Fibroblast of lung (primary cell): Measurements from ENCODE around the gene FGF3. TPM values are rescaled to one million over a fixed set of nuclear protein-coding genes. Genes with fewer than 3 reads are reported as not detected.

Experiments
- DNase-seq, 2 donors: peaks; one replicate each; pipeline versions ENCODE4 v3.0.0 to v3.0.0-alpha.2; 2010; ENCODE audit warnings: low read depth in 2 of 2
- H2AFZ ChIP-seq: 2 replicates; pipeline ENCODE4 v1.5.1; 2012; ENCODE audit warnings: low read length, control low read depth, inconsistent platforms
- H3K27ac ChIP-seq: 2 replicates; pipeline ENCODE4 v1.5.1; 2011; ENCODE audit warnings: low read length, control low read depth; ENCODE audit not compliant: insufficient read depth
- H3K27me3 ChIP-seq: 2 replicates; pipeline ENCODE4 v1.5.1; 2011; ENCODE audit warnings: mild to moderate bottlenecking, low read length; ENCODE audit not compliant: control insufficient read depth, insufficient read depth
- H3K36me3 ChIP-seq: 2 replicates; pipeline ENCODE4 v1.5.1; 2011; ENCODE audit warnings: low read length; ENCODE audit not compliant: control insufficient read depth, insufficient read depth
- H3K4me1 ChIP-seq: 2 replicates; pipeline ENCODE4 v1.5.1; 2011; ENCODE audit warnings: low read length; ENCODE audit not compliant: control insufficient read depth, insufficient read depth; ENCODE audit errors: extremely low read depth
- H3K4me2 ChIP-seq: 2 replicates; pipeline ENCODE4 v1.5.1; 2011; ENCODE audit warnings: low read length, control low read depth; ENCODE audit not compliant: insufficient read depth; ENCODE audit errors: extremely low read depth
- H3K4me3 ChIP-seq, 4 experiments: fragments of 200-600 bp in 1 of 4; sonication (generic) in 1 of 4; replicated peaks in 1 of 4; 2 replicates each; pipeline ENCODE4 v1.5.1; 2011 to 2016; ENCODE audit warnings: low read length in 4 of 4, low read depth in 3 of 4, mild to moderate bottlenecking in 3 of 4, control low read depth in 2 of 4, inconsistent platforms in 1 of 4, mixed read lengths in 1 of 4; ENCODE audit not compliant: insufficient read depth in 1 of 4; ENCODE audit errors: control extremely low read depth in 1 of 4
- H3K79me2 ChIP-seq: 2 replicates; pipeline ENCODE4 v1.5.1; 2012; ENCODE audit warnings: mild to moderate bottlenecking, low read length, inconsistent platforms; ENCODE audit not compliant: control insufficient read depth, insufficient read depth
- H3K9ac ChIP-seq: 2 replicates; pipeline ENCODE4 v1.5.1; 2011; ENCODE audit warnings: mild to moderate bottlenecking, low read length, control low read depth; ENCODE audit not compliant: insufficient read depth
- H3K9me3 ChIP-seq: 2 replicates; pipeline ENCODE4 v1.5.1; 2012; ENCODE audit warnings: low read depth, low read length; ENCODE audit not compliant: control insufficient read depth, insufficient read depth
- H4K20me1 ChIP-seq: 2 replicates; pipeline ENCODE4 v1.5.1; 2011; ENCODE audit warnings: low read length; ENCODE audit not compliant: control insufficient read depth, insufficient read depth; ENCODE audit errors: extremely low read depth
- EZH2 ChIP-seq: IDR thresholded peaks from 2 replicates; pipeline ENCODE4 v1.5.1; 2012; ENCODE audit warnings: low read length, control low read depth, mild to moderate bottlenecking; ENCODE audit errors: missing control alignments
- polyA plus RNA-seq, 2 donors: library from polyadenylated mRNA; depleted of rRNA in 1 of 2; stranded (reverse) in 1 of 2; unstranded in 1 of 2; fragments of >200 nt; gene quantifications; 2 replicates each; pipeline ENCODE4 v1.2.1, GENCODE V29; 2011 to 2012; ENCODE audit warnings: missing spikeins in 1 of 2
- total RNA-seq: library from RNA; depleted of rRNA; stranded (reverse); fragments of >200 nt; gene quantifications from 2 replicates; pipeline ENCODE4 v1.2.1, GENCODE V29; 2014
- TF ChIP-seq, protein P1 (sequence below), 2 donors: IDR thresholded peaks in 1 of 2; conservative IDR thresholded peaks in 1 of 2; 1 replicate in 1 of 2; 2 replicates in 1 of 2; pipeline ENCODE4 v1.5.1; 2011 to 2012; ENCODE audit warnings: low read length in 2 of 2, control low read depth in 1 of 2, inconsistent platforms in 1 of 2, low read depth in 1 of 2, mild to moderate bottlenecking in 1 of 2

Gene FGF3
- total and polyA plus RNA-seq, 2 donors (not counting 1 experiment from before 2014, with no cell fraction given): not detected

DNA sequence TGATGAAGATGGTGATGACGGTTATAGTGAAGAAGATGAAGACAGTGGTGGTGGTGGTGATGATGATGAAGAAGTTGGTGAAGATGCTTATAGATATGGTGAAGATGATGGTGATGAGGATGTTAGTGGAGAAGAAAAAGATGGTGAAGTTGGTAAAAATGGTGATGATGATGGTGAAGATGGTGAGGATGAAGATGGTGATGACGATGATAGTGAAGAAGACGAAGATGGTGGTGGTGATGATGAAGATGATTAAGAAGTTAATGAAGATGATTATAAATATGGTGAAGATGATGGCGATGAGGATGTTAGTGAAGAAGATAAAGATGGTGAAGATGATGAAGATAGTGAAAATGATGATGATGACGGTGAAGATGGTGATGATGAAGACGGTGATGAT is 25.2 kb upstream of the FGF3 start:
- no peak overlapping the region for H3K4me2 ChIP-seq
- no peaks in the 10 kb centered on the region for H3K4me1 ChIP-seq
- no peaks in the 10 kb centered on the region for H3K79me2 ChIP-seq
- no peaks in the 10 kb centered on the region for H4K20me1 ChIP-seq
- no peak overlapping the region for H3K27ac ChIP-seq
- H3K27me3 ChIP-seq: peaks cover 4% of the 10 kb centered on the region
- H3K4me3 ChIP-seq: no peak overlapping the region
- H2AFZ ChIP-seq: no peak overlapping the region
- H3K9me3 ChIP-seq: no peaks in the 10 kb centered on the region
- no peaks in the 10 kb centered on the region for H3K36me3 ChIP-seq
- no peak overlapping the region for H3K9ac ChIP-seq
- DNase-seq: no peak
- TF ChIP-seq, protein P1, sequence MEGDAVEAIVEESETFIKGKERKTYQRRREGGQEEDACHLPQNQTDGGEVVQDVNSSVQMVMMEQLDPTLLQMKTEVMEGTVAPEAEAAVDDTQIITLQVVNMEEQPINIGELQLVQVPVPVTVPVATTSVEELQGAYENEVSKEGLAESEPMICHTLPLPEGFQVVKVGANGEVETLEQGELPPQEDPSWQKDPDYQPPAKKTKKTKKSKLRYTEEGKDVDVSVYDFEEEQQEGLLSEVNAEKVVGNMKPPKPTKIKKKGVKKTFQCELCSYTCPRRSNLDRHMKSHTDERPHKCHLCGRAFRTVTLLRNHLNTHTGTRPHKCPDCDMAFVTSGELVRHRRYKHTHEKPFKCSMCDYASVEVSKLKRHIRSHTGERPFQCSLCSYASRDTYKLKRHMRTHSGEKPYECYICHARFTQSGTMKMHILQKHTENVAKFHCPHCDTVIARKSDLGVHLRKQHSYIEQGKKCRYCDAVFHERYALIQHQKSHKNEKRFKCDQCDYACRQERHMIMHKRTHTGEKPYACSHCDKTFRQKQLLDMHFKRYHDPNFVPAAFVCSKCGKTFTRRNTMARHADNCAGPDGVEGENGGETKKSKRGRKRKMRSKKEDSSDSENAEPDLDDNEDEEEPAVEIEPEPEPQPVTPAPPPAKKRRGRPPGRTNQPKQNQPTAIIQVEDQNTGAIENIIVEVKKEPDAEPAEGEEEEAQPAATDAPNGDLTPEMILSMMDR (conservative IDR thresholded peaks at IDR 0.05 in 1 of 2, IDR thresholded peaks at IDR 0.05 in 1 of 2; ENCODE audit: low read depth in 1 of 2, low read length in 2 of 2): no peak
- no peak for TF ChIP-seq EZH2

DNA sequence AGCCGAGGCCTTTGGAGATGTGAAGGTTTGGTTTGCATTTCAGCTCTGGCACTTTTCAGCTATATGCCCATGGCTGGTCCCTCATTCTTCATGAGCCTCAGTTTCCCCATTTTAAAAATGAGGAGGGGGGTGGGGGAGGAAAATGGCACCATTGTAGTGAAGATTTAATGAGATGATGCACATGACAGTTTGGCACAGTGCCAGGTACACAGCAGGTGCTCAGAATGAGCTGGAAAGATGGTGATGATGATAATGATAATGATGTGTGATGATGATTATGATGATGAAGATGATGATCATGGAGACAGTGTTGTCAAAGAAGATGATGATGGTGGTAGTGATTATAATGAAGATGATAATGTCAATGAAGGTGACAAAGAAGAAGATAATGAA is 24.3 kb upstream of the FGF3 start:
- TF ChIP-seq EZH2: no peak
- TF ChIP-seq, protein P1 (conservative IDR thresholded peaks at IDR 0.05 in 1 of 2, IDR thresholded peaks at IDR 0.05 in 1 of 2; ENCODE audit: low read depth in 1 of 2, low read length in 2 of 2): no peak
- Histone ChIP-seq H3K27me3 (peaks cover 4% of the 10 kb centered on the region), H3K27ac (no peak overlapping the region), H3K4me3 (no peak overlapping the region), H3K4me2 (no peak overlapping the region), H3K9ac (no peak overlapping the region), H3K9me3 (no peaks in the 10 kb centered on the region), H4K20me1 (no peaks in the 10 kb centered on the region), H2AFZ (no peak overlapping the region), H3K4me1 (no peaks in the 10 kb centered on the region), H3K79me2 (no peaks in the 10 kb centered on the region), H3K36me3 (no peaks in the 10 kb centered on the region)
- no peak for DNase-seq

DNA sequence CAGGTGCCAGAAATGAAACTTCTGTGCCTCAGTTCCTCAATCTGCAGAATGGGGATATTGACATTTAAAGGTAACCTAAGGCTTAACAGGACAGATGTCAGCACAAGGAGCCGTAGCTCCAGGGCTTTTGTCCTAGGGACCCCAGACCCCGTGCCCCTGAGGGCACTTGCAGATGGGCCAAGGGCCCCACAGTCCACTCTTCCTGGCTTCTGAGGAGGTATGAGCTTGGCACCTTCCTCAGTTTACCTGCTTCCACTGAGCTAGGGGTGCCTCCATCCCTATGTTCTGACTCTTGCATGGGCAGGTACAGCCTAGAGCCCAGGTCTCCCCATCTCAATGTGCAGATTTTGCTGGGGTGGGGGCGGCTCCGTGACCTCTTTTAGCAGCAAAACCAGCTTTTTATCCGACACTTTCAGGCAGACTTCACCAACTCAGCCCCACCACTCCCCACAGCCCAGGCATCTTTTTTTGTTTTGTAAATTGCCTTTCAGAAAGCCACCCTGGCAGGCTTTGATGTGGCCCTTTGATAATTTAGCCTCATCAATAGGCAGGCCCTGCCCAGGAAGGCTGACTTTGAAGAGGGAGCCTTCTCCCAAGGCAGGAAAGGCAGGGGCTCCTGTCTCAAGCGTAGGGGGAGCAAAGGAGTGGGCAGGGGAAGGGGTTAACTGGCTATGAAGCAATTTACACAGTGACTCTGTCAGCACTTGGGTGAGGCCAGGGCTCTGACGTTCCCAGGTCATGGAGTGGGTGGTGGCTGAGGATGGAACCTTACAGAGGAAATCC is 23.7 kb upstream of the FGF3 start:
- Histone ChIP-seq H3K27me3 (peaks cover 4% of the 10 kb centered on the region), H3K4me1 (no peaks in the 10 kb centered on the region), H3K9me3 (no peaks in the 10 kb centered on the region), H4K20me1 (no peaks in the 10 kb centered on the region), H3K9ac (no peak overlapping the region), H3K4me2 (no peak overlapping the region), H3K79me2 (no peaks in the 10 kb centered on the region), H3K4me3 (no peak overlapping the region), H2AFZ (no peak overlapping the region), H3K27ac (no peak overlapping the region), H3K36me3 (no peaks in the 10 kb centered on the region)
- no peak for DNase-seq
- no peak for TF ChIP-seq EZH2
- TF ChIP-seq, protein P1 (conservative IDR thresholded peaks at IDR 0.05 in 1 of 2, IDR thresholded peaks at IDR 0.05 in 1 of 2; ENCODE audit: low read depth in 1 of 2, low read length in 2 of 2): no peak
